ENCODE data around the gene ZNF2.

DNA sequence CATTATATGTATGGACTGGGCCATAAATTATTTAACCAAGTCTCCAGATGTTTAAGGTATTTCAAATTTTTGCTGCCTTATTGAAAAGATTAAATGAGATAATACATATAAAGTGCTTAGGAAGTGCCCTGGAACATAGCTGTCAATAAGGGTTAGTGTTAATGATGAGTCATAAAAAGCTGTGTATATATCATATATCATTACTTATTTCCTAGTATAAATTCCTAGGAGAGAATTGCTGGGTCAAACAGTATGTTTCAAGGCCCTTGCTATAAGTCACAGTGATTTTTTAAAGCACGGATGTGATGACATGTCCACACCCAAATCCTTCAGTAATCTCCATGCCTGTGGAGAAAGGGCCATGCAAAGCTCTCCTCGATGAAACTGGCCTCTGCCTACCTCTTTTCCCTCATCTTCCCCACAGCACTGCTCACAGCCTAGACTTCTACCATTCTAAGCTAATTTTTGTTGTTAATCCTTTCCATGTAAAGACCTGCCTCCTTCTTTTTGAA, 8.5 kb downstream of the ZNF2 start:
- TF ChIP-seq, protein P1, sequence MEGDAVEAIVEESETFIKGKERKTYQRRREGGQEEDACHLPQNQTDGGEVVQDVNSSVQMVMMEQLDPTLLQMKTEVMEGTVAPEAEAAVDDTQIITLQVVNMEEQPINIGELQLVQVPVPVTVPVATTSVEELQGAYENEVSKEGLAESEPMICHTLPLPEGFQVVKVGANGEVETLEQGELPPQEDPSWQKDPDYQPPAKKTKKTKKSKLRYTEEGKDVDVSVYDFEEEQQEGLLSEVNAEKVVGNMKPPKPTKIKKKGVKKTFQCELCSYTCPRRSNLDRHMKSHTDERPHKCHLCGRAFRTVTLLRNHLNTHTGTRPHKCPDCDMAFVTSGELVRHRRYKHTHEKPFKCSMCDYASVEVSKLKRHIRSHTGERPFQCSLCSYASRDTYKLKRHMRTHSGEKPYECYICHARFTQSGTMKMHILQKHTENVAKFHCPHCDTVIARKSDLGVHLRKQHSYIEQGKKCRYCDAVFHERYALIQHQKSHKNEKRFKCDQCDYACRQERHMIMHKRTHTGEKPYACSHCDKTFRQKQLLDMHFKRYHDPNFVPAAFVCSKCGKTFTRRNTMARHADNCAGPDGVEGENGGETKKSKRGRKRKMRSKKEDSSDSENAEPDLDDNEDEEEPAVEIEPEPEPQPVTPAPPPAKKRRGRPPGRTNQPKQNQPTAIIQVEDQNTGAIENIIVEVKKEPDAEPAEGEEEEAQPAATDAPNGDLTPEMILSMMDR (IDR thresholded peaks at IDR 0.05; ENCODE audit: low read length): no peak
- no peak for TF ChIP-seq EZH2 (IDR thresholded peaks at IDR 0.05; ENCODE audit: borderline replicate concordance, low read length)
